Suprapubic skin (tissue), 3 donors: ENCODE data around the gene LMTK2.

ENCODE experiments used
- CTCF ChIP-seq, 2 donors: fragments of 200-600 bp in 1 of 2; fragments of 450-650 bp in 1 of 2; sonication (generic) in 1 of 2; IDR thresholded peaks; one replicate each; pipeline ENCODE4 v1.5.1; 2016 to 2019; ENCODE audit warnings: antibody characterized with exemption in 2 of 2, mild to moderate bottlenecking in 1 of 2, moderate library complexity in 1 of 2
- POLR2A ChIP-seq, 2 donors: fragments of 450-650 bp; IDR thresholded peaks; one replicate each; pipeline ENCODE4 v1.6.1; 2017; ENCODE audit warnings: antibody characterized with exemption in 2 of 2, mild to moderate bottlenecking in 2 of 2, moderate library complexity in 2 of 2

- TF ChIP-seq CTCF (IDR thresholded peaks at IDR 0.05) (no peak), POLR2A (IDR thresholded peaks at IDR 0.05) (no peak)
Measured at GRCh38 chr7:98203261-98203963, 96.8 kb downstream of the LMTK2 start.
